IPS-NIHi11 (cell line): ENCODE results near the gene ITIH5.

Source experiments
- DNase-seq: peaks from one replicate; pipeline ENCODE4 v3.0.0; 2012; ENCODE audit warnings: mixed read lengths, low spot score

The ITIH5 gene

DNA sequence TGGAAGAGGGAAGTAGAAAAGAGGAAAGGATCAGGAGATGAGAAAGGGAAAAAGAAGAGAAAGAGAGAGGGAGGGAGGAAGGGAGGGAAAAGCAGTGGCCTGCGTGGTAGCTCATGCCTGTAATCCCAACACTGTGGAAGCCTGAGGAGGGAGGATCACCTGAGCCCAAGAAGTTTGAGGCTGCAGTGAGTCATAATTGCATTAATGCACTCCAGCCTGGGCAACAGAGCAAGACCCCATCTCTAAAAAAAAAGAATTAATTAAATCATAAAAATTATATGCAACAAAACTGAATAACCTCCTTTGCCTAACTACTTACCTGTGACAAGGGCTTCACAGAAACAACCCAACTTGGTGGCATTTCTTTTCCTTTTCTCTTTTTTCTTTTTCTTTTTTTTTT is 148.1 kb downstream of the ITIH5 start:
- DNase-seq = no peak

GRCh38 chr10:7515439-7515838 is 151.3 kb downstream of the ITIH5 start:
- no peak for DNase-seq

- no peak for DNase-seq
Measured at GRCh38 chr10:7513936-7514335, 152.8 kb downstream of the ITIH5 start.

GRCh38 chr10:7513455-7513854 is 153.3 kb downstream of the ITIH5 start:
- DNase-seq = no peak

- no peak for DNase-seq
Measured at GRCh38 chr10:7512487-7512886, 154.3 kb downstream of the ITIH5 start.

GRCh38 chr10:7511612-7512011 is 155.2 kb downstream of the ITIH5 start:
- no peak for DNase-seq
